ENCODE data around the gene MAN2B2. TPM values are rescaled to one million over a fixed set of nuclear protein-coding genes. Genes with fewer than 3 reads are reported as not detected.

The MAN2B2 gene
- total RNA-seq, 1 experiment from 2014 or later: 30.9 TPM

DNA sequence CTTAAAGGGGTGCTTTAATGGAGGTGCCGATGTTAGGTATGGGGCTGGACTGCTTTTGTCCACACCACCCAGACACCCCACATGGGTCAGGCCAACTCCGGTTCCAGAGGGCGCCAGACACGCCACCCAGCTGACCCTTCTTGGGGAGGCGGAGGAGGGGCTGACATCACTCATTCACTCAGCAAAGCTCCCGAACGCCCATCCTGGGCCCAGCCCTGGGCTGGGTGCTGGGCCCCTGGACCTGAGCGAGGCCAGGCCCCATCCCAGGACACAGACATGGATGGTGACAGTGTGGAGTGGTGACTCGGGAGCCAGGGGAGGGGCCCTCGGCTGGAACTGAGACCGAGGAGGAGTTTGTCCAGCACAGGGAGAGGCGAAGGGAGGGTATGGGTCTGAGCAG, 28.1 kb downstream of the MAN2B2 start:
- no peaks in the 10 kb centered on the region for H3K36me3 Mint-ChIP-seq (ENCODE audit: insufficient read depth, unreplicated experiment)
- CTCF ChIA-PET: interaction anchor here (0.7 kb wide), 3 partner anchors 20 to 85 kb away, joined by 3 to 5 read pairs (median 4); no protein-coding TSS in a partner anchor
- no peak overlapping the region for H3K27ac Mint-ChIP-seq (ENCODE audit: unreplicated experiment)
- no peaks in the 10 kb centered on the region for H3K9me3 Mint-ChIP-seq (ENCODE audit: low read depth, unreplicated experiment)
- no peak for DNase-seq
- BruUV-seq (replicated peaks): no TSS peak
- no peaks in the 10 kb centered on the region for H3K4me1 Mint-ChIP-seq (ENCODE audit: low read depth, unreplicated experiment)
- intact Hi-C loops (cut with micrococcal nuclease; ENCODE audit: unreplicated experiment): no loop called here
- no peaks in the 10 kb centered on the region for H3K27me3 Mint-ChIP-seq (ENCODE audit: unreplicated experiment)
- no peak overlapping the region for H3K4me3 Mint-ChIP-seq (ENCODE audit: low read depth, unreplicated experiment)
- TF ChIP-seq CTCF (IDR thresholded peaks at IDR 0.05; ENCODE audit: unreplicated experiment): no peak

- TF ChIP-seq CTCF (IDR thresholded peaks at IDR 0.05; ENCODE audit: unreplicated experiment): no peak
- intact Hi-C loops (cut with micrococcal nuclease; ENCODE audit: unreplicated experiment): no loop called here
- Mint-ChIP-seq H3K27ac (ENCODE audit: unreplicated experiment) (no peak overlapping the region), H3K9me3 (ENCODE audit: low read depth, unreplicated experiment) (no peaks in the 10 kb centered on the region), H3K36me3 (ENCODE audit: insufficient read depth, unreplicated experiment) (no peaks in the 10 kb centered on the region), H3K27me3 (ENCODE audit: unreplicated experiment) (no peaks in the 10 kb centered on the region), H3K4me1 (ENCODE audit: low read depth, unreplicated experiment) (no peaks in the 10 kb centered on the region), H3K4me3 (ENCODE audit: low read depth, unreplicated experiment) (no peak overlapping the region)
- no TSS peak for BruUV-seq (replicated peaks)
- no peak for DNase-seq
- CTCF ChIA-PET: no interaction called here
Observed at GRCh38 chr4:6605114-6605513, 30.1 kb downstream of the MAN2B2 start.

GRCh38 chr4:6605605-6606004, 30.6 kb downstream of the MAN2B2 start:
- BruUV-seq (replicated peaks): no TSS peak
- Mint-ChIP-seq H3K4me1 (ENCODE audit: low read depth, unreplicated experiment) (no peaks in the 10 kb centered on the region), H3K9me3 (ENCODE audit: low read depth, unreplicated experiment) (no peaks in the 10 kb centered on the region), H3K27me3 (ENCODE audit: unreplicated experiment) (no peaks in the 10 kb centered on the region), H3K4me3 (ENCODE audit: low read depth, unreplicated experiment) (no peak overlapping the region), H3K36me3 (ENCODE audit: insufficient read depth, unreplicated experiment) (no peaks in the 10 kb centered on the region), H3K27ac (ENCODE audit: unreplicated experiment) (no peak overlapping the region)
- intact Hi-C loops (cut with micrococcal nuclease; ENCODE audit: unreplicated experiment): no loop called here
- no peak for TF ChIP-seq CTCF (IDR thresholded peaks at IDR 0.05; ENCODE audit: unreplicated experiment)
- DNase-seq: no peak
- CTCF ChIA-PET: no interaction called here

DNA sequence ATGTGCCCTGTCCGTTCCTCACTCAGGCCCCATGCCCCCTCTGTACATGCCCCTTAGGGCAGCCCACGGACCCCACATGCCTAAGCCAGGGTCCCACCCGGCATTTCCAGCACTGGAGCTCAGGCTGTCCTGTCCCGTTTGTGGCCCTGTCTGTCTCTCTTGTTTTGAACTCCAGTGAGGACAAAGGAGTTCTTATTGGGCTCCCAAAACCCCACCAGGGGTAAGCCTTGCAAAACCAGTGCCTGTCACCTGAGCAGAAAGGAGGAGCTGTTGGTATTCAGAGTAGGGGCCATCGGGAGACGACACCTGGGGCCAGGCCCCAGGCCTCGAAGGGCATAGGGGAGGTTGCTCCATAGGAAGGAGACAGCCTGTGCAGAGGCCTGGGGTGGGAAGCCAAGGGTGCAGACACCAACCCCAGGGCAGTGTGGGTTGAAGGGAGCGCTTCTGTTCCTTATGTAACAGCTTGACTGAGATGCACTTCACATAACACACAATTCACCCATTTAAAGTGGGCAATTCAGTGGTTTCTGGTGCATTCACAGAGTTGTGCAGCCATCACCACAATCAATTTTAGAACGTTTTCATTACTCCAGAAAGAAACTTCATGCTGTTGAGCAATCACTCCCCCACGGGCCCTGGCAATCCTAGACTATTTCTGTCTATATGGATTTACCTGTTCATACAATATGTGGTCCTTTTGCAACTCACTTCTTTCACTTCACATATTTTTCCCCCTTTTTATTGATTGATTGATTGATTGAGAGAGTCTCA, 31.7 kb downstream of the MAN2B2 start:
- no TSS peak for BruUV-seq (replicated peaks)
- Mint-ChIP-seq H3K27me3 (ENCODE audit: unreplicated experiment) (no peaks in the 10 kb centered on the region), H3K4me1 (ENCODE audit: low read depth, unreplicated experiment) (no peaks in the 10 kb centered on the region), H3K27ac (ENCODE audit: unreplicated experiment) (no peak overlapping the region), H3K36me3 (ENCODE audit: insufficient read depth, unreplicated experiment) (no peaks in the 10 kb centered on the region), H3K9me3 (ENCODE audit: low read depth, unreplicated experiment) (no peaks in the 10 kb centered on the region), H3K4me3 (ENCODE audit: low read depth, unreplicated experiment) (no peak overlapping the region)
- TF ChIP-seq CTCF (IDR thresholded peaks at IDR 0.05; ENCODE audit: unreplicated experiment): no peak
- intact Hi-C loops (cut with micrococcal nuclease; ENCODE audit: unreplicated experiment): no loop called here
- CTCF ChIA-PET: no interaction called here
- DNase-seq: no peak
